ENCODE results near the gene TRABD2B. TPM values are rescaled to one million over a fixed set of nuclear protein-coding genes. Genes with fewer than 3 reads are reported as not detected.

Gene TRABD2B
- polyA plus RNA-seq, 1 of the 3 experiments (the other 2 are of a cell fraction) = 0.03 TPM

GRCh38 chr1:47786316-47786715 lies 210.9 kb downstream of the TRABD2B start (continued):
- TF ChIP-seq MXI1 (IDR thresholded peaks at IDR 0.05; ENCODE audit: low read depth, low read length) (no peak), USF1 (IDR thresholded peaks at IDR 0.05; ENCODE audit: borderline replicate concordance, low read depth) (no peak), JUND (IDR thresholded peaks at IDR 0.05) (no peak), SIN3A (IDR thresholded peaks at IDR 0.05; ENCODE audit: borderline replicate concordance, low read depth, low read length) (no peak), RFX5 (IDR thresholded peaks at IDR 0.05; ENCODE audit: low read length) (no peak), YY1 (IDR thresholded peaks at IDR 0.05; ENCODE audit: low read depth) (no peak), MAX (IDR thresholded peaks at IDR 0.05; ENCODE audit: low read depth) (no peak), GATA2 (CRISPR knock-in tag; IDR thresholded peaks at IDR 0.05) (no peak), SMC3 (IDR thresholded peaks at IDR 0.05; ENCODE audit: low read depth, low read length) (no peak)

GRCh38 chr1:47785561-47786271 lies 211.5 kb downstream of the TRABD2B start:
- POLR2A ChIA-PET = no interaction called here
- H3K79me2 ChIP-seq (ENCODE audit: insufficient read depth) = no peaks in the 10 kb centered on the region
- H3K4me3 ChIP-seq (ENCODE audit: low read depth in 2 of 2, low read length in 1 of 2) = no peak overlapping the region
- no peaks in the 10 kb centered on the region for H4K20me1 ChIP-seq (ENCODE audit: insufficient read depth)
- H3K9me3 ChIP-seq = no peaks in the 10 kb centered on the region
- H3K36me3 ChIP-seq (replicated peaks in 1 of 2; ENCODE audit: control insufficient read depth in 1 of 2, insufficient read depth in 2 of 2, low read length in 1 of 2) = no peaks in the 10 kb centered on the region
- no peak overlapping the region for H3K27ac ChIP-seq (ENCODE audit: low read depth in 2 of 2, low read length in 1 of 2)
- H3F3A ChIP-seq (replicated peaks; ENCODE audit: insufficient read depth) = no peaks in the 10 kb centered on the region
- peak; percentile 61 for DNase-seq
- H2AFZ ChIP-seq (ENCODE audit: low read depth) = no peak overlapping the region
- H3K4me1 ChIP-seq (ENCODE audit: control insufficient read depth in 1 of 2, insufficient read depth in 2 of 2, low read depth in 1 of 2, low read length in 1 of 2) = no peaks in the 10 kb centered on the region
- no peaks in the 10 kb centered on the region for H3K27me3 ChIP-seq (ENCODE audit: insufficient read depth)
- CTCF ChIA-PET = interaction anchor here (0.6 to 4.6 kb wide), 18 partner anchors 9 to 460 kb away, joined by 3 to 25 read pairs (median 4); no protein-coding TSS in a partner anchor
- H3K4me2 ChIP-seq = no peak overlapping the region
- 28% methylated on average over 5 of the region's 10 CpGs for WGBS (ENCODE audit: low lambda C conversion rate)
- H3K9ac ChIP-seq = no peak overlapping the region
- TF ChIP-seq SMC3 (IDR thresholded peaks at IDR 0.05; ENCODE audit: low read depth, low read length) (peak; percentile 31; the same call in 1 of the 2 replicates), RFX5 (IDR thresholded peaks at IDR 0.05; ENCODE audit: low read length) (no peak), USF2 (IDR thresholded peaks at IDR 0.05; ENCODE audit: borderline replicate concordance, low read depth, low read length) (no peak), RAD21 (IDR thresholded peaks at IDR 0.05; ENCODE audit: low read length) (peak; percentile 71), CTCF (IDR thresholded peaks at IDR 0.05) (peak; percentile 24; the same call in 1 of the 2 replicates), TCF12 (IDR thresholded peaks at IDR 0.05) (no peak), SIN3A (IDR thresholded peaks at IDR 0.05; ENCODE audit: borderline replicate concordance, low read depth, low read length) (no peak), IRF3 (IDR thresholded peaks at IDR 0.05; ENCODE audit: low read depth, low read length) (no peak)
- H3K9me2 ChIP-seq = no peaks in the 10 kb centered on the region

All from SK-N-SH (cell line).